Neural cell (in vitro differentiated cells): ENCODE results near the gene RRBP1.

Source experiments
- POLR2AphosphoS5 ChIP-seq: IDR thresholded peaks from 2 replicates; pipeline ENCODE4 v1.6.1; 2012
- TF ChIP-seq, protein P1 (sequence below): fragments of 450-650 bp; IDR thresholded peaks from 2 replicates; pipeline ENCODE4 v1.5.1; 2014; ENCODE audit warnings: antibody characterized with exemption, mild to moderate bottlenecking, moderate library complexity; ENCODE audit not compliant: poor library complexity, severe bottlenecking

DNA sequence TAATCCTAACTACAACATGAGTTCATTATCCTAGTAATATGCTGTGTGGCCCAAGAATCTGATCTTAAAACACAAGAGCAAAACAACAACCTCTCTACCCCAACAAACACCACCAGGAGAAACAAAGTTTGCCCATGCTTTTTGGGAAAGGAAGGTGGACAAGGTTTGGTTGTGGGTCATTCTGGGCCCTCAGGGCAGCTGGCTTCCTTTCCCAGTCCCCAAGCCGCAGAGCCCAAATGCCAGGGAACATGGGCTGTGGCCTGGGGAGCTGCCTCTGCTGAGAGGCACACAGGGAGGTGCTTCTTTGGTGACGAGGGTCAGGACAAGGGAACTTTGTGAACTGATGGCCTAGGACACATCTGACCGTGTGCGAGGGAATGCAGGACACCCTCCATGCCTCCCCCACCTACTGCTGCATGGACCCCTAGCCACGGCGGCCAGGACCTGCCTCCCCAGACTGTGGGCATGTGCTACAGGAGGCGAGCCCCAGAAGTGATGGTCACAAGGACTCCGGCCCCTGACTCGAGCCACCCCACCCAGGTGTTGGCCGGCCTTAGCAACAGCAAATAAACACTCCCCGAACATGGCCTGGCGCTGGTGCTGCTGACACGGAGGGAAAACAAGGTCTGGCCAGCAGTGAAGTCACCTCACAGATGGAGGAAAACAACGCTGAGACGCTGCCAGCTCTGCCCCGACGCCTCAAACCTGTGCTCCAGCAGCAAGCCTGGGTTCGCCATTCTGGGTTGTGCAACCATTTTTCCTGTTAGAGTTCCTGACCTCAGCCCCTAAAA is 55.6 kb downstream of the RRBP1 start:
- no peak for TF ChIP-seq POLR2AphosphoS5
- TF ChIP-seq, protein P1, sequence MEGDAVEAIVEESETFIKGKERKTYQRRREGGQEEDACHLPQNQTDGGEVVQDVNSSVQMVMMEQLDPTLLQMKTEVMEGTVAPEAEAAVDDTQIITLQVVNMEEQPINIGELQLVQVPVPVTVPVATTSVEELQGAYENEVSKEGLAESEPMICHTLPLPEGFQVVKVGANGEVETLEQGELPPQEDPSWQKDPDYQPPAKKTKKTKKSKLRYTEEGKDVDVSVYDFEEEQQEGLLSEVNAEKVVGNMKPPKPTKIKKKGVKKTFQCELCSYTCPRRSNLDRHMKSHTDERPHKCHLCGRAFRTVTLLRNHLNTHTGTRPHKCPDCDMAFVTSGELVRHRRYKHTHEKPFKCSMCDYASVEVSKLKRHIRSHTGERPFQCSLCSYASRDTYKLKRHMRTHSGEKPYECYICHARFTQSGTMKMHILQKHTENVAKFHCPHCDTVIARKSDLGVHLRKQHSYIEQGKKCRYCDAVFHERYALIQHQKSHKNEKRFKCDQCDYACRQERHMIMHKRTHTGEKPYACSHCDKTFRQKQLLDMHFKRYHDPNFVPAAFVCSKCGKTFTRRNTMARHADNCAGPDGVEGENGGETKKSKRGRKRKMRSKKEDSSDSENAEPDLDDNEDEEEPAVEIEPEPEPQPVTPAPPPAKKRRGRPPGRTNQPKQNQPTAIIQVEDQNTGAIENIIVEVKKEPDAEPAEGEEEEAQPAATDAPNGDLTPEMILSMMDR: no peak
